Type B pancreatic cell (in vitro differentiated cells): Measurements from ENCODE around the gene DNAJB4. TPM values are rescaled to one million over a fixed set of nuclear protein-coding genes. Genes with fewer than 3 reads are reported as not detected.
"Not testable (repeated sequence)": the region's sequence is repeated elsewhere in the genome, so short reads cannot be mapped to it uniquely, and the experiment has no call there.

Experiments used
- DNase-seq: peaks from one replicate; pipeline ENCODE4 v3.0.0; 2021; ENCODE audit warnings: mixed read lengths; ENCODE audit not compliant: unreplicated experiment; ENCODE audit errors: extremely low spot score
- H3K27ac Mint-ChIP-seq: 2 replicates; pipeline ENCODE4 v1.8.0; 2021; ENCODE audit warnings: mild to moderate bottlenecking, mixed read lengths
- H3K27me3 Mint-ChIP-seq: 2 replicates; pipeline ENCODE4 v1.8.0; 2021; ENCODE audit warnings: mixed read lengths
- H3K36me3 Mint-ChIP-seq: 2 replicates; pipeline ENCODE4 v1.8.0; 2021; ENCODE audit warnings: mixed read lengths
- H3K4me1 Mint-ChIP-seq: one replicate; pipeline ENCODE4 v1.8.0; 2021; ENCODE audit warnings: mixed read lengths; ENCODE audit not compliant: unreplicated experiment
- H3K4me3 Mint-ChIP-seq: 2 replicates; pipeline ENCODE4 v1.8.0; 2021; ENCODE audit warnings: mild to moderate bottlenecking, mixed read lengths
- H3K9me3 Mint-ChIP-seq: 2 replicates; pipeline ENCODE4 v1.8.0; 2021; ENCODE audit warnings: mixed read lengths
- total RNA-seq: library from RNA; stranded (reverse); gene quantifications from 2 replicates; pipeline ENCODE4 v1.2.1, GENCODE V29; 2021; ENCODE audit warnings: low replicate concordance
- TF ChIP-seq, protein P1 (sequence below): fragments of 200-600 bp; sonication (generic); conservative IDR thresholded peaks from 2 replicates; pipeline ENCODE4 v1.5.0; 2021; ENCODE audit warnings: antibody characterized with exemption, mild to moderate bottlenecking

DNAJB4 gene
- total RNA-seq, 1 donor from 2014 or later = 27.7 TPM

DNA sequence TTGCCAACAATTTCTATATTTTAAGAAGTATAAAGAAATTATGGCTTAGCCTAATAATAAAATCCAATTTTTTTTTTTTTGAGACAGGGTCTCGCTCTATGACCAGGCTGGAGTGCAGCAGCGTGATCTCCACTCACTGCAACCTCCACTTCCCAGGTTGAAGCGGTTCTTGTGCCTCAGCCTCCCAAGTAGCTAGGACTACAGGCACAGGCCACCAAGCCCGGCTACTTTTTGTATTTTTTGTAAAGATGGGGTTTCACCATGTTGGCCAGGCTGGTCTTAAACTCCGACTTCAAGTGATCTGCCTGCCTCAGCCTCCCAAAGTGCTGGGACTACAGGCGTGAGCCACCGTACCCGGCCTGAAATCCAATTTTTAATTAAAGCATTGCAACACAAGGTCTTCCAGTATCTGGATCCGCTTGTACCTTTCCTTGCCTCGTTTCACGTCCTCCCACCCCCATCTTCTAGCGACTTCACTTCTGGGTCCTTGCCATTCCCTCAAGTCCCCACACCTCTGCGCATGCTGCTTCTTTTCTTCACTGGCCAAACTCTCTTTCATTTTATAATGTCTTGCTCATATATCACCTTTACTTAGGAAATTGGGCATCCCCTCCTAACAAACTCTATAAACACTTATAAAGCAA, 28.2 kb upstream of the DNAJB4 start:
- H3K9me3 Mint-ChIP-seq = no peaks in the 10 kb centered on the region
- H3K4me3 Mint-ChIP-seq = peak overlapping the region; percentile 85
- H3K27me3 Mint-ChIP-seq = no peaks in the 10 kb centered on the region
- peak overlapping the region; percentile 79 for H3K27ac Mint-ChIP-seq
- TF ChIP-seq, protein P1, sequence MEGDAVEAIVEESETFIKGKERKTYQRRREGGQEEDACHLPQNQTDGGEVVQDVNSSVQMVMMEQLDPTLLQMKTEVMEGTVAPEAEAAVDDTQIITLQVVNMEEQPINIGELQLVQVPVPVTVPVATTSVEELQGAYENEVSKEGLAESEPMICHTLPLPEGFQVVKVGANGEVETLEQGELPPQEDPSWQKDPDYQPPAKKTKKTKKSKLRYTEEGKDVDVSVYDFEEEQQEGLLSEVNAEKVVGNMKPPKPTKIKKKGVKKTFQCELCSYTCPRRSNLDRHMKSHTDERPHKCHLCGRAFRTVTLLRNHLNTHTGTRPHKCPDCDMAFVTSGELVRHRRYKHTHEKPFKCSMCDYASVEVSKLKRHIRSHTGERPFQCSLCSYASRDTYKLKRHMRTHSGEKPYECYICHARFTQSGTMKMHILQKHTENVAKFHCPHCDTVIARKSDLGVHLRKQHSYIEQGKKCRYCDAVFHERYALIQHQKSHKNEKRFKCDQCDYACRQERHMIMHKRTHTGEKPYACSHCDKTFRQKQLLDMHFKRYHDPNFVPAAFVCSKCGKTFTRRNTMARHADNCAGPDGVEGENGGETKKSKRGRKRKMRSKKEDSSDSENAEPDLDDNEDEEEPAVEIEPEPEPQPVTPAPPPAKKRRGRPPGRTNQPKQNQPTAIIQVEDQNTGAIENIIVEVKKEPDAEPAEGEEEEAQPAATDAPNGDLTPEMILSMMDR = no peak
- DNase-seq = no peak
- peaks cover 28% of the 10 kb centered on the region for H3K36me3 Mint-ChIP-seq
- H3K4me1 Mint-ChIP-seq = peaks cover 32% of the 10 kb centered on the region

DNA sequence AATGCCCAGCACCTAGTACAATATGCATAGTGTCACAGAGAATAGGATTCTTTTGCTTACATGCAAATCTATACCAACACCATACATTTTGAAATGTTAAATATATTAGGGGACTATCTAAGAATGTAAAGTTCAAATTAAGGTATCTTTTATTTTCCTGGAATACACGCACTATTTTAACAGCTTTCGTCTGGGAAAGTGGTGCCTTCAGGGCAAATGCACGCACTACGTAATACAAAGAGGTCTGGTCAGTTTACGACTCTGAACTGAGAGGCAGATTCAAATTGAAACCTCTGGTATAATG, 26.8 kb upstream of the DNAJB4 start:
- H3K27ac Mint-ChIP-seq = no peak overlapping the region

DNA sequence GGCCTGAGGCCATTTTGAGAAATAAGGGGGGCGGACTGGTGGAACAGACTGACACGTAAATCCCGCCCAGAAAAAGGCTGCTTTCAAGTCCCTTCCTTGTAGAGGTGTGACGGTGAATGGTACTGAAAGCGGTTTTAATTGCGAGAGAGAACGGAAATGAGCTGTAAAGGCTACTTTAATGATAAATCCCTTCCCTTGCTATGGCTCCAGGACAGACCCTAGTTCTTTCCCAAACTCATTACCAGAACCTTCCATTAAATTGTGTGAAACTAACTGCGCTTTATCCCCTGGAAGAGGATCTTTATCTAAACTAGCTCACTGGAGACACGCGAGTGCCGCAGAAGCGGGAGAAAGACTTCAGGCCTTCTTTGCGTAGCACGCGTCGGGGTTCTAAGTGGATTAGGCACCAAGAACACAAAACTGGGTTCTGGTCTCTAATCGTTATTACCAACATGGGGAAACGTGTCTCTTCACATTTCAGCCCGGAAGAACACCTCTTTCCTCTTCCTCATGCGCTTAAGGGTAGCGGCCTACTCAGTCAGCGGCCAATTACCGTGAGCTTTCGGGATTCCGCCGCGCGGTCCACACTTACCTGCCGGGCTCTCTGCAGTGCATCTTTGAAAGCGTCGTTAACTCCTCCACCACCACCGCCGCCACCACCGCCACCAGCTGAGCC, 26.3 kb upstream of the DNAJB4 start:
- Mint-ChIP-seq H3K9me3 (no peaks in the 10 kb centered on the region), H3K4me3 (no peak overlapping the region), H3K27me3 (no peaks in the 10 kb centered on the region), H3K36me3 (peaks cover 22% of the 10 kb centered on the region), H3K27ac (no peak overlapping the region), H3K4me1 (peaks cover 29% of the 10 kb centered on the region)
- TF ChIP-seq, protein P1 = no peak
- peak; percentile 74 for DNase-seq

More for the DNA sequence above, 26.8 kb upstream of the DNAJB4 start:
- Mint-ChIP-seq H3K9me3 (no peaks in the 10 kb centered on the region), H3K4me3 (no peak overlapping the region), H3K36me3 (peaks cover 22% of the 10 kb centered on the region), H3K4me1 (peaks cover 31% of the 10 kb centered on the region), H3K27me3 (no peaks in the 10 kb centered on the region)
- no peak for DNase-seq
- TF ChIP-seq, protein P1 = no peak

DNA sequence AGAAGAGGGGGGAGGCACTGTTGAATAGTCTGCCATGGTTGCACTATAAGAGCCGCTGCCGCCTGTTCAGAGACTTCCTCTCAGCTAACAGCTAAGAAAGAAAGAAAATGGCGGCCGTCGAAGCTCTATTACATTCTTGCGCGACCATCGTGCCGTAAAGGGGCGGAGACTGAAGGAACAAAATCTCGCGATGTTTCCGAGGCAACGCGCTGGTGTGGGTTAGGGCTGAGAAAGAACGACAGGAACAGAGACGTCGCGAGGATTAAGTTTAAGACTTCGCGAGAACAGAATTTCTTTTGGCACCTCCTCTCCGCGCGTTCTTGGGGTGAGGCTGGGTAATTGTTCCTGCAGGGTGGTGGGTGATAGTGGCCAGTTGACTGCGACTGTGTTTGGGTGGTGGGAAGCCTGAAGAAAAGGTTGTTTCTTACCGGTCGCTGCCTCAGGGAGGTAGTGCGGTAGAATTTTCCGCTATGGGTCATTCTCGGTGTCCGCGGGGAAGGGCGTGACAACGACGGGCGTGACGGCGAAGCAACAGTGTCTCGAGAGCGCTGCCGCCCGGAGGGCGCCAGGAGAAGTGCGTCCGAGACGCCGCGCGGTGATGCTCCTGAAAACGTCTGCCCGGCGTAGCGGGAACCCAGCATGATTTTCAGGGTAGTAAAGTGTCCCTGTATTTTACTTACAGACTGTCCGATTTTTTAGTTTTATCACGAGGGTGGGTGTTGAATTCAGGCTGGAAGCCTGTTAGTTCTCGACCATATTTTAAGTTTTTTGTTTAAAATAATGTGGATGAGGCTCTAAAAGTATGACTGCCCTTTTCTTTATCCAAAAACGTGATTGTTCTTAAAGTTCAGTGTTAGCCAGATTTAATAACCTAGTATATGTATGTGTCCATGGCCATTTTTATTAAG, 25.5 kb upstream of the DNAJB4 start, which contains the start of gene FUBP1:
Gene FUBP1 (minus strand): TSS at position 104 of the 908 bp plus-strand sequence. CDS start 68 bp downstream, at position 36.
- Mint-ChIP-seq H3K36me3 (peaks cover 19% of the 10 kb centered on the region), H3K27me3 (no peaks in the 10 kb centered on the region), H3K27ac (no peak within 1 kb of the TSS), H3K4me3 (no peak within 1 kb of the TSS), H3K4me1 (peaks cover 28% of the 10 kb centered on the region), H3K9me3 (no peaks in the 10 kb centered on the region)
- peak; percentile 93 for DNase-seq
- TF ChIP-seq, protein P1 = peak; percentile 77

DNA sequence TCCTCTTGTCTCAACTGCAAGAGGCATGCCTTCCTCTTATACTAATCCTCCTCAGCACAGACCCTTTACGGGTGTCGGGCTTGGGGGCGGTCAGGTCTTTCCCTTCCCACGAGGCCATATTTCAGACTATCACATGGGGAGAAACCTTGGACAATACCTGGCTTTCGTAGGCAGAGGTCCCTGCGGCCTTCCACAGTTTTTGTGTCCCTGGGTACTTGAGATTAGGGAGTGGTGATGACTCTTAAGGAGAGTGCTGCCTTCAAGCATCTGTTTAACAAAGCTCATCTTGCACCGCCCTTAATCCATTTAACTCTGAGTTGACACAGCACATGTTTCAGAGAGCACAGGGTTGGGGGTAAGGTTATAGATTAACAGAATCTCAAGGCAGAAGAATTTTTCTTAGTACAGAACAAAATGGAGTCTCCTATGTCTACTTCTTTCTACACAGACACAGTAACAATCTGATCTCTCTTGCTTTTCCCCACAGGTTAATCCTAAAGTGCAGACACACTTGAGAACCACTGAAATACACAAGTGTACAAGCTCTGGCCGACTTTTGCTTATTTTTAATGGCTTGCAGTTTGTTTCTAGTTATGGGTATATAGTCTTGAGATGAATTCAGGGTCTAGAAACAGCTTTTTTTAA, 21.3 kb upstream of the DNAJB4 start:
- H3K36me3 Mint-ChIP-seq = peaks cover 11% of the 10 kb centered on the region
- peak overlapping the region; percentile 53 for H3K4me3 Mint-ChIP-seq
- not testable (repeated sequence) for H3K9me3 Mint-ChIP-seq, DNase-seq, H3K27me3 Mint-ChIP-seq
- peaks cover 17% of the 10 kb centered on the region for H3K4me1 Mint-ChIP-seq
- peak overlapping the region; percentile 79 for H3K27ac Mint-ChIP-seq
